ENCODE measurements around the gene TTBK2.

GRCh38 chr15:42719043-42719442, 201.5 kb downstream of the TTBK2 start:
- no peak for TF ChIP-seq REST (IDR thresholded peaks at IDR 0.05; ENCODE audit: insufficient read depth in 1 of 2, low read depth in 2 of 2, low read length in 1 of 2)
- TF ChIP-seq SIN3A (IDR thresholded peaks at IDR 0.05; ENCODE audit: borderline replicate concordance, insufficient read depth, low read depth, low read length) = no peak
- no peak for TF ChIP-seq CTCF (IDR thresholded peaks at IDR 0.05)

All from Panc1 (cell line).